Esophagus (tissue), 2 donors: Measurements from ENCODE around the gene PRR5. TPM values are rescaled to one million over a fixed set of nuclear protein-coding genes. Genes with fewer than 3 reads are reported as not detected.

ENCODE experiments used
- H3K27ac ChIP-seq, 2 donors: one replicate each; pipeline ENCODE4 v1.5.1; 2013; ENCODE audit warnings: low read depth in 2 of 2, mild to moderate bottlenecking in 2 of 2, inconsistent platforms in 1 of 2, low read length in 1 of 2, moderate library complexity in 1 of 2
- H3K27me3 ChIP-seq, 2 donors: one replicate each; pipeline ENCODE4 v1.6.1; 2013; ENCODE audit warnings: low read length in 2 of 2, control low read depth in 1 of 2, mild to moderate bottlenecking in 1 of 2; ENCODE audit not compliant: insufficient read depth in 2 of 2, control insufficient read depth in 1 of 2
- H3K36me3 ChIP-seq, 2 donors: one replicate each; pipeline ENCODE4 v1.6.1; 2013; ENCODE audit warnings: low read length in 1 of 2; ENCODE audit not compliant: control insufficient read depth in 2 of 2, insufficient read depth in 2 of 2
- H3K4me1 ChIP-seq, 2 donors: one replicate each; pipeline ENCODE4 v1.6.1; 2013; ENCODE audit warnings: low read length in 1 of 2; ENCODE audit not compliant: control insufficient read depth in 2 of 2, insufficient read depth in 2 of 2
- H3K4me3 ChIP-seq, 2 donors: one replicate each; pipeline ENCODE4 v1.5.1; 2013; ENCODE audit warnings: low read length in 2 of 2, mild to moderate bottlenecking in 2 of 2, low read depth in 1 of 2, moderate library complexity in 1 of 2
- H3K9me3 ChIP-seq, 2 donors: one replicate each; pipeline ENCODE4 v1.6.1; 2013; ENCODE audit warnings: mild to moderate bottlenecking in 2 of 2, low read depth in 1 of 2, low read length in 1 of 2, moderate library complexity in 1 of 2; ENCODE audit not compliant: control insufficient read depth in 2 of 2, insufficient read depth in 1 of 2
- WGBS, 2 donors: extraction: QIAGEN DNeasy Blood & Tissue Kit; methylation state at CpG; one replicate each; pipeline ENCODE4 v1.1.7; 2013; 5-methylcytosine and 5-hydroxymethylcytosine counted together
- polyA plus RNA-seq, 2 donors: library from polyadenylated mRNA; stranded (reverse); fragments of 200-250 nt; gene quantifications; one replicate each; pipeline ENCODE4 v1.2.3, GENCODE V29; 2013
- donor health status: healthy with polysubstance abuse.
- donor health status: Bipolar disorder and iron deficiency.

Gene PRR5
- polyA plus RNA-seq, 2 donors, result 12.2 to 13.0 TPM

DNA sequence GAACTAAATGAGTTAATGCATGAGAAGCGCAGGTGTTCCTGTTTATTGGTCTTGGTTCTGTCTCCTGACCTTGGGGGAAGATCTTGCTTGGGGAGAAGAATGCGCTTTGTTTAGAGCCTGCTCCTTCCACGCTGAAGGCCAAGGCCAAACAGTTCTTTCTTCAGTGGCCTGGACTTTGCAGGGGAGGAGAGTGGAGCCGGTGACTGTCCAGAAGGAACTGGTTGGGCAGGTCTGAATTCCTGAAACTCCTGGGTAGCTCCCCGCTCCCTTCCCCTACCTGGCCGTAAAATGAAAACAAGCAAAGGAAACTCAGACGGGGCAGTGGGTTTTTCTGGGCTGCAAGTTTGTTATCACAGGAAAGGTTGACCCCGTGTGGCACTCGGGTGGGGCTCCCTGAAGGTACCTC lies 54.0 kb downstream of the PRR5 start:
- peaks cover 0 to 14% of the 10 kb centered on the region in 2 donors for H3K4me1 ChIP-seq
- peak overlapping the region in 1 of 2 donors; percentile 47 for H3K27ac ChIP-seq
- peaks cover 0 to 2% of the 10 kb centered on the region in 2 donors for H3K27me3 ChIP-seq
- 38% methylated on average over 9 of the region's 9 CpGs for WGBS, 2 donors
- no peaks in the 10 kb centered on the region for H3K36me3 ChIP-seq
- H3K4me3 ChIP-seq, result peak overlapping the region in 1 of 2 donors; percentile 28
- no peaks in the 10 kb centered on the region for H3K9me3 ChIP-seq

DNA sequence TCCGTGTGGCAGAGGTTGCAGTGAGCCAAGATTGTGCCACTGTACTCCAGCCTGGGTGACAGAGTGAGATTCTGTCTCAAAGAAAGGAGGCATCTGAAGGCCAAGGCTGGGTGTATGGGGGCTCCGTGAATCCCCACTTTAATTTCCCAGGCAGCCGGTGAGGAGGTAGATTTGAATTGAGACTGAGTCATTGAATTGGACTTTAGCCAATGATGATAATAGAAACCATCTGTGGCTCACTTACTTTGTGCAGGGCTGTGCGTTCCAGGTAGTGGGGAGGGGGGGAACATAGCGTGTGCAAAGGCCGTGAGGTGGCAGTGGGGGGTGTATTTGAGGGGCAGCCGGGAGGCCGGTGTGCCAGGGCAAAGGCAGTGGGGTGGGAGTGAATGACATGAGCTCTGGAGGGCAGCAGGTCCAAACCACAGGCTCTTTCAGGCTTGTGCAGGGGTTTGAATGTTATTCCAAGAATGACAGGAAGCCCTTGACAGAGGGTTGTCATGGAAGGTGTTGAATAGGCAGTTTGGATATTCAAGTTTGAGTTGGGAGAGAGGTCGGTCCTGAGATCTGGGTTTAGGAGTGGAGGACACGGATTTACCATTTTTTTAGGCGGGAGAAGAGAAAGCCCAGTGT lies 56.5 kb downstream of the PRR5 start:
- Histone ChIP-seq H3K36me3 (no peaks in the 10 kb centered on the region), H3K27ac (no peak overlapping the region), H3K27me3 (no peaks in the 10 kb centered on the region), H3K4me1 (peaks cover 0 to 14% of the 10 kb centered on the region in 2 donors), H3K9me3 (no peaks in the 10 kb centered on the region), H3K4me3 (no peak overlapping the region)
- 56 to 60% methylated on average over 11 of the region's 11 CpGs for WGBS, 2 donors

DNA sequence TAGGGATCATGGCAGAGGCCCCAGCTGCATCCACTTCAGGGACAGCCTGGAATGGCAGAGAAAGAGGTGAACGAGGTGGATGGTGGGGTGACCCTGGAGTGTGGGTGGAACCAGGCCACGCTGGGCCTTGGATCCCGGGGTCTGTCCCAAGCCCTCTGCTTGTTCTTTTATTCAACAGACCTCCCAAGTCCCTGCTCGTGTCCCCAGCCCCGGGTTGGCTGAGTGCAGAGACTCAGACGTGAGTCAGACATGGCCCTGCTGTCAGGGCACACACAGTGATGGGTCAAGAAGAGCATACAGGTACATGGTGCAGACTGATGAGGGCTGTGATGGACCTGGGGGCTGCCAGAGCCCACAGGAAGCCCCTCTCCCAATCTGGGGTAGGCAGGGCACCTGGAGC lies 57.0 kb downstream of the PRR5 start:
- no peaks in the 10 kb centered on the region for H3K27me3 ChIP-seq
- 75 to 88% methylated on average over 5 to 6 of the region's 6 CpGs for WGBS, 2 donors
- no peaks in the 10 kb centered on the region for H3K36me3 ChIP-seq
- H3K27ac ChIP-seq, result no peak overlapping the region
- no peaks in the 10 kb centered on the region for H3K9me3 ChIP-seq
- H3K4me3 ChIP-seq, result no peak overlapping the region
- peaks cover 0 to 14% of the 10 kb centered on the region in 2 donors for H3K4me1 ChIP-seq

DNA sequence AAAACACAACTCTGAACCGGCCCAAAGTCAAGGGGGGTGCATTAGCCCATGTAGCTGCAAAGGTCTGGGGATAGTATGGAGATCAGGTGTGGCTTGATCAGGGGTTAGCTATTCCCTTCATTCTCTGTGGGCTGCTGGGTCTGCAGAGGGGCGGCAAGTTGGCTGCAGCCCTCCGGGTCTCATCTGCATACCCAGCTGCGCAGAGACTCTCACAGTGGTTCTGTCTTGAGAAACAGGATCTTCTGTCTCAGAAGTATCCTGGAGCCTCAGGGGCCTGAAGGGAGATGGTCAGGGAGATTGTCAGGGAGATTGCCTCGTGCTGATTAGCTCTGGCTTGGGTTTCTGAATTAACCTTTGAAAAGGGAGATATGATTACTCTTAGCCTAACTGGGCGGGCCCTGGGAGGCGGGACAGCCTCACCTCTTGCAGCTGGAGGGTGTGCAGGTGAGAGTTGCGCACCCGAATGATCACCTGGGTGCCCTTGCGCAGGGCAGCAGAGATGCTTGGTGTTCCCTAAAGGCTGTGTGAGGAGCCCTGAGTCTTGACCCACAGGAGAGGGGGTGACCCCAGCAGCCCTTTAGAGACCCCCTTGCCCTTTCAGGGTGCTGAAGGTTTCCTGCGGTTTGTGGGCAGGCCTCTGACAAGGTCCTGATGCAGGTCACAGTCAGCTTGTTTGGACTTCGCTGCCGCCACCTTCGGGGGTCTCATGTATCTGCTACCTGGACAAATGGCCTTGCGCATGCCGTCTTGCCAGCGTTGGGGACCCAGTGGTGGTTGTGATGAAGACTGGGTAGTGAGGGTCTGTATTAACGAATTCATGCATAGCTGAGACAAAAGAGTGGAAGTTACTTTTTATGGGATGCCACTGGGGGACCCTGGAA lies 57.7 kb downstream of the PRR5 start:
- Histone ChIP-seq H3K27ac (no peak overlapping the region), H3K4me3 (no peak overlapping the region), H3K4me1 (peaks cover 0 to 14% of the 10 kb centered on the region in 2 donors), H3K9me3 (no peaks in the 10 kb centered on the region), H3K36me3 (no peaks in the 10 kb centered on the region), H3K27me3 (no peaks in the 10 kb centered on the region)
- WGBS, 2 donors, result 91% methylated on average over 18 of the region's 18 CpGs

DNA sequence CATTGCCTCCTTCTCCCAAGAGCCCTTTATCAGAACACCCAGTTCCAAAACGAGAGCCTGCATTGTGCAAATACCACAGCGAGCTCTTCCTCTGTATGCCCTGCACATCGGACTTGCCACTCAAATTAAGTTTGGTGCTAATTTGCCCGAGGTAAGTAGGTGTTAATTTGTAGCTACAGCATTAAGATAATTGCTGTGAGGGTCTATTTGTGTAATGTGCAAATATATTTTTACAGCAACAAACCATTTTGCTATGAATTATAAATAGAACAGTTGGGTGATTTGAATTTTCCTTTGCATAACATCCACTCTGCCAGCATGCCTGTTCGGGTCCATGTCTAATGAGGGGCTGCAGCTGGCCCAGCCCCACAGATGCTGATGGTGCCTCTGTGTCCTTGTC lies 58.5 kb downstream of the PRR5 start:
- no peaks in the 10 kb centered on the region for H3K9me3 ChIP-seq
- H3K36me3 ChIP-seq, result no peaks in the 10 kb centered on the region
- H3K4me3 ChIP-seq, result no peak overlapping the region
- no peaks in the 10 kb centered on the region for H3K27me3 ChIP-seq
- no peak overlapping the region for H3K27ac ChIP-seq
- 77 to 80% methylated on average over 5 of the region's 5 CpGs for WGBS, 2 donors
- H3K4me1 ChIP-seq, result peaks cover 0 to 7% of the 10 kb centered on the region in 2 donors

DNA sequence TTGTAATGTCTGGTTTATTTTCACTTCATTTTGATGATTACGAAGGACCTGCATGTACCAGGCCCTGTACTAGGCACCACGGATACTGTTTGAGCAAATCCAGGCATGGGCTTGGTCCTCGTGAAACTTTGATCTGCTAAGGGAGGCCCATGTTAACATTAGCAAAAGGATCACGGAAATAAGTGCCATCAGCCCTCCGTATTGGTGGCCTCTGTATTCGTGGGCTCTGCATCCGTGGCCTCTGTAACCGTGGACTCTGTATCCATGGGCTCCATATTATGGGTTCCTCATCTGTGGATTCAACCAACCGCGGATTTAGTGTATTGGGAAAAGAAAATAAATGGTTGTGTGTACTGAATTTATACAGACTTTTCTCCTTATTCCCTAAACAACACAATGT lies 59.0 kb downstream of the PRR5 start:
- Histone ChIP-seq H3K27me3 (no peaks in the 10 kb centered on the region), H3K4me3 (no peak overlapping the region), H3K4me1 (peaks cover 0 to 3% of the 10 kb centered on the region in 2 donors), H3K27ac (no peak overlapping the region), H3K9me3 (no peaks in the 10 kb centered on the region), H3K36me3 (no peaks in the 10 kb centered on the region)
- WGBS, 2 donors, result 85% methylated on average over 10 of the region's 10 CpGs

DNA sequence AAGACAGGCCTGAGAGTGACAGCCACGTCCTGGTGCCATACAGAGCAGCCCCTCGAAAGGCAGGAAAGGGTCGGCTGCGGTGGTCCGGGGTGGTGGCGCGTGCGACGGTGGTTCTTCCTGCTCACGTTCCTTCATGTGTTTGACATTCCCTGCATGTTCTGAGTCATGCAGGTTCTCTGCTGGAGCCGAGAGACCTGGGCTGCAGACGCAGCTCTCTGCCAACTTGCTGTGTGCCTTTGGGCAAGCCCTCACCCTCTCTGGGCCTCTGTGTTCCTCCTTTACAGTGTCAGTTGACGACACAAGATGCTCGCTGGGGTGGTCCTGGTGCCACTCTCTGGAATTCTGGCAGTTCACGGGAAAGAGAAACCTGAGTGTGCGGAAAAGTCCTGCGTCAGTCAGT lies 62.4 kb downstream of the PRR5 start:
- 91% methylated on average over 17 of the region's 17 CpGs for WGBS, 2 donors
- Histone ChIP-seq H3K4me3 (no peak overlapping the region), H3K27ac (no peak overlapping the region), H3K36me3 (no peaks in the 10 kb centered on the region), H3K27me3 (no peaks in the 10 kb centered on the region), H3K4me1 (no peaks in the 10 kb centered on the region), H3K9me3 (no peaks in the 10 kb centered on the region)

DNA sequence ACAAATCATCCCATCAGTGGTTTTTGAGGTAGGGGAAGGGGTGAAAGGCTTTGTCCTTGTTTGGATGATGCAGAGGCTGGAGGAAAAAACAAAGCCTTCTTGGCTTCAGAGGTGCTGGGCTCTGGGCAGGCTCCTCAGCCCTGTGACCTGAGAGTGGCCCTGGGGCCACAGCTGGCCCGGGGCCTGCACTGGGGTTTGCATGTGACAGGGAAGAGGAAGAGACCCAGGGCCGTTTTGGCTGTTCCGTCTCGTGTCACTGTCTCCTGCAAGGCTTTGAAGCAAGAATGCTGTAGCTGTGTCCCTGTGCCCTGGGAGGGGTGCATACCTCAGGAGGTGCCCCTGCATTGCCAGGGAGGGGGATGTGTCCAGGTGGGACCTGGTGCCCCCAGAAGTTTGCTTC lies 63.0 kb downstream of the PRR5 start:
- Histone ChIP-seq H3K4me1 (no peaks in the 10 kb centered on the region), H3K36me3 (no peaks in the 10 kb centered on the region), H3K9me3 (no peaks in the 10 kb centered on the region), H3K27me3 (no peaks in the 10 kb centered on the region), H3K27ac (no peak overlapping the region), H3K4me3 (no peak overlapping the region)
- 50 to 53% methylated on average over 4 of the region's 4 CpGs for WGBS, 2 donors

DNA sequence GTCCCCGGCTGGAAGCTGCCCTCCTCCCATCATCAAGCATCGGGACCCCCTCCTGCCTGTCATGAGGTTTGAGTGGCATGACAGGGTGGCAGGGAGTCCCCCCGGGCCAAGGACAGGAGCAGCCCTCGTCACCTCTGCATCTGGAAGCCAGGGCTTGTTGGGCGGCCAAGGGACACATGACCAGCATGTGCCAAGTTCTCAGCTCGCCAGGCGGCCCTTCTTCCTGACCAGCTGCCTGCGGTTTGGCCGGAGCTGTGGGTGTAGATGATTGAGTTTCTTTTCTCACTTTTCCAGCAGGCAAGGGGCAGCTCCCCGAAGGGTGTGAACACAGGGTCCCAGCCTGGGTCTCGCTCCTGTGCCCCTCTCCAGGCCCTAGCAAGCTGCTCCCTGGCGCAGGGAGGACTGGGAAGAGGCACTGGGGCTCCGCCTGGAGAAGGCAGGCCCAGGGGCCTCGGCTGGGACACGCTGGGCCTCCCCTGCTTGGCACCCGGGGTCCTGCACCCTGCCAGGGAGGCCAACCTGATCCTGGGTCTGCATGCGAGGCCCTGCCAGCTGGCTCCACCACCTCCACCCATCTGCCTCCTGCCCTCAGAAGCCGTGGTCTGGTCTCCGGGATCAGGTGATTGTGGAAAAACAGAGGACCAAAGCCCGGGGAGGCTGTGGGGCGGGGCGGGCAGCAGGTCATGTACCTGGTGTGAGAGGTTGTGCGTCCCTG lies 63.7 kb downstream of the PRR5 start:
- no peaks in the 10 kb centered on the region for H3K27me3 ChIP-seq
- no peak overlapping the region for H3K4me3 ChIP-seq
- H3K9me3 ChIP-seq, result no peaks in the 10 kb centered on the region
- H3K27ac ChIP-seq, result no peak overlapping the region
- no peaks in the 10 kb centered on the region for H3K36me3 ChIP-seq
- H3K4me1 ChIP-seq, result no peaks in the 10 kb centered on the region
- WGBS, 2 donors, result 71 to 76% methylated on average over 23 of the region's 23 CpGs
